ENCODE data around the gene TIPARP.
"Not testable (repeated sequence)": the region's sequence is repeated elsewhere in the genome, so short reads cannot be mapped to it uniquely, and the experiment has no call there.

TIPARP gene

DNA sequence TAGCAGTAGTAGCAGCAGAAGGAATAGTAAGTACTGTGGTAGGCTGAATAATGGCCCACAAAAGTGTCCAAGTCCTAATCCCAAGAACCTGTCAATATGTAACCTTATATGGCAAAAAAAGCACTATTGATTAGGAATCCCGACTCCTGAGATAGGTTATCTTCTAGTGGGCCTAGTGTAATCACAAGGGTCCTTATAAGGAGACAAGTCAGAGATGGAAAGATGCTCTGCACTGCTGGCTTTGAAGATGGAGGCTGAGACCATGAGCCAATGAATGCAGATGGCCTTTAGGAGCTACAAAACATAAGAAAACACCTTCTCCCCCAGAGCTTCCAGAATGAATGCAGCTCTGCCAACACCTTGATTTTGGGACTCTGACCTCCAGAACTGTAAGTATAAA is 36.0 kb downstream of the TIPARP start:
- no peak for DNase-seq (ENCODE audit: low read depth, low spot score)

DNA sequence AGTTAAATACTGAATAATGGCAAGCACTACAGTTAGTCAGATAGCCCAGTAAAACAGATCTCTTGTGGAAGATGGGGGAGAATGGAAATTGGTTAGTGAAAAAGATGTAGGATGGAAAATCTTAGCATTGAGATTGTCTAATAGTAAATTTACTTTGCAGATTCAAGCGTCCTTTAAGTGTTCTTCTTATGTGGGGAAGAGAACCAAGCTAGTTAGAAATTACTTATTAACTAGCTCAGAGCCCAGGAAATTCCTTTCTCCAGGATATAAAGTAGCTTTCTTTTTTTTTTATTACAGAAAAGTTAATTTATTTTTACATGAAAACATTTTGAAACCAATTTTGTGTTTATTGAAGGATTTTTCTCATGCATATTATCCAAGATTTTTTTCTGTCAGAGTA is 36.7 kb downstream of the TIPARP start:
- DNase-seq (ENCODE audit: low read depth, low spot score): no peak

DNA sequence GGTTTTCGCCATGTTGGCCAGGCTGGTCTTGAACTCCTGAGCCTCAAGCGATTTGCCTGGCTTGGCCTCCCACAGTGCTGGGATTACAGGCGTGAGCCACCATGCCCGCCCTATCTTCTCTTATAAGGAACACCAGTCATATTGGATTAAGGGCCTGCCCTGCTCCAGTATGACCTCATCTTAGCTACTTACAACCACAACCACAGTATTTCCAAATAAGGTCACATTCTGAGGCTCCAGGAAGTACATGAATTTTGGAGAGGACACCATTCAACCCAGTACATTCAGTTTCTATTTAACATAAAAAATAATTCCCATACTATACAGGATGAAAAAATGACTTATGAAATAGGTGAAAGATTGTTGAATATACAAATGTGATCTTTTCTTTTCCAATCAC is 37.6 kb downstream of the TIPARP start:
- DNase-seq (ENCODE audit: low read depth, low spot score): not testable (repeated sequence)

DNA sequence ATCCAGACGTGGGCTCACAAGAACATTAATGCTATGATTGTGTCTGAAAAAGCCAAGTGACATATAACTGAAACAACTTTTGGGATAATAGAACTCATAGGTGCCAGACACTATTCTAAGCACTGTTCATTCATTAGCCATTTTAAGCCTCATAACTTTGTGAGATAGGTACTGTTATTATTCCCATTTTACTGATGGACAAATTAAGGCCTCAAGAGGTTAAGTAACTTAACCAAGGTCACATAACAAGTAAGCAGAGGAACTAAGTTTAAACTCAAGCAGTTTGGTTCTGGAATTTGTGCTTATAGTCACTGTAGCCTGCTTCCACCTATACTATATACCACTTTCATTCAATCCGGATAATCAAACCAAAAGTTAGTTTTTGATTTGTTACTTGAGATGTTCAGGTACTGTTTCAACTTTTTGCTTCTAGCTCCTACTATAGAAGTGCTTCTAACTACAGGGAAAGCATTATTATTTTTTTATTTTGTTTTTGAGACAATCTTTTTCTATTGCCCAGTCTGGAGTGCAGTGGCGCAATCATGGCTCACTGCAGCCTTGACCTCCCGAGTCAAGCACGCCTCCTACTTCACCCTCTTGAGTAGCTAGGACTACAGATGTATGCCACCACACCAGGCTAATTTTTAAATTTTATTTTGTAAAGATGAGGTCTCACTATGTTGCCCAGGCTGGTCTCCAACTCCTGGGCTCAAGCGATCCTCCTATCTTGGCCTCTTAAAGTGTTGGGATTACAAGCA is 41.9 kb downstream of the TIPARP start:
- no peak for DNase-seq (ENCODE audit: low read depth, low spot score)

DNA sequence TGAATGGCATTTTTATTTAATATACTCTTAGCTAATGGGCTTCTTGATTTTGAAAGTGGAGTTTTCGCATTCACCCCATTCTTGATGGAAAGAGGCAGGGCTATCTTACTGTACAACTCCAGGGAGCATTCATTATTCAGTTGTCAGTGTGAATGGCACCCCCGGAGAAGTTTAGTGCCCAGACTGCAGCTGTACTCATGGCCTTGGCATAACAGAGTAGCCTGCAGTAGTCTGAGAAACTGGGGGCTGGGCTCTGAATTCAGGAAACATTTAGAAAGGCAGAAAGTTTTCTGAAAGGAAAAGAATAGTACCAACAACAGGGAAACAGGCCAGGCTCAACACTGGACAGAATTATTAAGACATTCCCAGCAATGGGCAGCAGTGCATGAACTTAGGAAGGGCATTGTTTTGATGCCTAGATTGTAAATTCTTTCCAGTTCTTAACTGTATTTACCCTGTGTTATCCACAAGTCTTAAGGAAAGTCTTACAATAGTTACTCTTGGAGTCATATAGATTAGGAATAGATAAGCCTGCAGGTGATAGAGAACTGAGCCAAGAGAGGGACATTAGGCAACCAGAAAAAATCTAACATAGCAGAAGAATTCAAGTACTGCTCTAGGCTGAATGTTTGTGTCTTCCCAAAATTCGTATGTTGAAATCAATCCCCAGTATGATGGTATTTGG is 44.4 kb downstream of the TIPARP start:
- no peak for DNase-seq (ENCODE audit: low read depth, low spot score)

DNA sequence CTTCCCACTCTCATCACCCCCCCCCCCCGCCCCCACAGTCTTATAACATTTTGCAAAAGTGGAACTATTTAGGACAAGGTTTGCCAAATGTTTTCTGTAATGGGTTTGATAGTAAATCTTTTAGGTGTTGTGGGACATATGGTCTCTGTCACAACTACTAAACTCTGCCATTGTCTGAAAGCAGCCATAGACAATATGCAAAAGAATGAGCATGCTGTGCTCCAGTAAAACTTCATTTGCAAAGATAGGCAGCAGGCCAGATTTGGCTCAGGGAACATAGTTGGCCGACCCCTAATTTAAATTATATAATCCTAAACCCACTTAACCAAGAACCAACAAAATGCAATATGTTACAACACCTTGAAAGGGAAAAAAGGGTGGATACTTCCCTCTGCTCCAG is 46.4 kb downstream of the TIPARP start:
- no peak for DNase-seq (ENCODE audit: low read depth, low spot score)

DNA sequence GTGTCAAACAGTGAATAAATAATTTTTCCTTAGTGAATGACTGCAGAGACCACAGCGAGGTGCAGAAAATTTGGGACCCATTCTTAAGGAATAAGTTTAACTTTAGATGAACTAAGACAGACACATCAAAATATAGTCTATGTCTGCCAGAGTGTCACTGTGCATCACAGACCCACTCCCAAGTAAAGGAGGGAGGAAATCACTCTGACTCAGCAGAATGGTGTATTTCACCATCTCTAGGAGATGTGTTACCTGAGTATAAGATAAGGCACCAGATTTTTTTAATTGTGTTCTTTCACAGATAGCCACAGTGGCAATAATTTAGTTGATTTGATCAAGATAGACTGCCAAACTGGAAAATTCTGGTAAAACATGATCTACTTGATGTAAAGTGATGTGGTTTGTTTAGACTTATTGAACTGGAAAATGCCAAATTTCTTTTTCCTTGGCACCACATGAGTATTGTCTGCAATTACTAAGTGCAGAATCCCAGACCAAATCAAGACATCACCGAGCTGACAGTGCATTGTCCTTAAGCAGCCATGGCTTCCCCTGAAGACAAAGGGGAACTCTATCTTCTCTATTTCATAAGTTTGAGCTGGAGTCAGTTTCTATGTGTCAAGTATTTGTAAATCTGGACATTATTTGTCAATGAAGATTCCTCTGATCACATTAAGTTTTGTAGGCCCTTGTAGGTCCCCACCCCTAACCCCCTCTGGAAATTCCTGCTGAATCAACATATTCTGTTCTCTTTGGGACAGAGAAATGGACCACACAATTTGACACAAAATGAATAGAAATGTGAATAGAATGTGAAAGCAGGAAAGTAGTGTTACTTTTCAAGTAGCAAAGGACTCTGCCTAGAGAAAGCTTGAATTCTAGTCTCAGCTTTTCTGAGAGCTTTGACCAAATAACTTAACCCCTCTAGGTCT is 47.6 kb downstream of the TIPARP start:
- DNase-seq (ENCODE audit: low read depth, low spot score): no peak

DNA sequence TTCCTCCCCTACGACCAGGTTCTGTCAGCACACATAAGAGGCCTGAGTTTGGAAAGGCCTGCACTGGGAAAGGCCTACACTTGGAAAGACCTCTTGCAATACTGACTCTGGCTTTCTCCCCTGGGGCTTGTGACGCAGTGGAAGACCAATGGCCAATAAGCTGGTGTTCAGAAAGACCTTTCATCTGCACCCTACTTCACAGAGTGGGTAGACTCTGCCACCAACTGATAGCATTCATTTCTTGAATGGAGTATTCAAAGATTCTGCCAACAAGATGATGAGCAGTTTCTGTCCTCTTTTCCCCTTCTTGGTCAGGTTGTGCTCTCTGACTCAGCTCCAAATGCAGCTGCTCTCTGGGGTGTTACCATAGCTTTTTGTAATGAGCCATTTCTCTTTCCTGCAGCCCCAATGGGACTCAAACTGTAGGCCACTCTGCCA is 48.8 kb downstream of the TIPARP start:
- no peak for DNase-seq (ENCODE audit: low read depth, low spot score)

DNA sequence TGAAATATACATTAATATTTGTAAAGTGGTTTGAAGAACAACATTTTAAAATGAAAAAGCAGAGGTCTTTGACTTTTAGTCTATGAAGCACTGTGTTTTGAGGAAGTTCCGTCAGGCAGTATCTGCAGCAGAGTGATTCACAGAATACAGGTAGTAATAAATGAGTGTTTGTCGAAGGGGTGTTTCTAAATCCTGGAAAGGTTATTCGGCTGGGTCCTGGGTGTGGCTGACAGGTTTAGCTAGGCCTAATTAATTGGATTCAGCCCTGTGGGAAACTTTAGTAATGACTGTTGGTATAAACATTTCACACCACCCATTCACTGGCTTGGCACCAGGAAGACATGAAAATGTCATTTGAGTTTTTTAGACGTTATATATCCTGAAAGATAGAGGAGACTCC is 51.3 kb downstream of the TIPARP start:
- DNase-seq (ENCODE audit: low read depth, low spot score): no peak

DNA sequence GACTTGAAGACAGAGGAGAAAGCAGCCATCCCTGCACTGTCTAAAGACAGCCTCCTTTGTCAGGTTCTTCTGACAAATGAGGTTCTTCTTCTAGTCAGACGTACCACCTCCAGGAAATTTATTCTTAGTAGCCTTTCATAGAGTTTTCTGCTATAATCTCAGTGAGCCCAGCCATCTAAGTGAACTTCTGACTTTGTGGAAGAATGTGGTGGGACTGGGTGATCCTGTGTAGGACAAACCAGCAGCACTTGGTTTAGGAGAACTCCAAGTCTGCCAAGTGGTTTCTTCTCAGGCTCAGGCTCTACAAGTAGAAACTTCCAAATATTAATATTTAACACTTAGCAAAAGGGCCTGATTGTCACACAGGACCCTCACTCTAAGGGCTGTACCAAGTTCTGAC is 52.1 kb downstream of the TIPARP start:
- no peak for DNase-seq (ENCODE audit: low read depth, low spot score)

DNA sequence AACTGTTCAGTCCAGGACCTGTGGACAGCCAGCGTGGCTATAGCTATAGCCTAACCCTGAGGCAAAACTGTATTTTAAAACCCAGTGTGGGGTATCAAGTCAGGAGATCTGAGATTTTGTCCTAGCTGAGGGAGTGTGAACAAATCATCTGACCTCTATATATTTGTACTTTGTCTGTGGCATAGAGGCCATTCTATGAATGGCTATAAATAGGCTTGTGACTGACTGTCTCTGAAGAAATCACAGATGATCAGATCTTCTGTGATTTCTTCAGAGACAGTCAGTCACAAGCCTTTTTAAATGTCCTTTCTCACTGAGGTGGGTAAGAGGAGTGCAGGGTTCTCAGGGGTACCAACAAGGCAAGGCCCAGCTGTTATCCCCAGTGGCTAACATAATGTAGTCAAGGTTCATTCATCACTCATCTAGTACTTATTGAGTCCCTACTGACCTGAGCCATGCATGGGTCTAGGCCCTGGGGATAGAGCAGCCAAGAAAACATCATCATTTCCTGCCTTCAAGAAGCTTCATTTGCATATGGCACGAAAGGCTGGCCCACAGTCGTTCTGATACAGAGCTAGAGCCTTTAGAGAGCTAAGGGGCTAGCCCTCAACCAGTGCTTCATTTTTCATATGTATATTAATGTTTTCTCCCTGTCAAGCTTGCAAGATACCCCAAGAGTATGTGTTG is 53.3 kb downstream of the TIPARP start:
- no peak for DNase-seq (ENCODE audit: low read depth, low spot score)

DNA sequence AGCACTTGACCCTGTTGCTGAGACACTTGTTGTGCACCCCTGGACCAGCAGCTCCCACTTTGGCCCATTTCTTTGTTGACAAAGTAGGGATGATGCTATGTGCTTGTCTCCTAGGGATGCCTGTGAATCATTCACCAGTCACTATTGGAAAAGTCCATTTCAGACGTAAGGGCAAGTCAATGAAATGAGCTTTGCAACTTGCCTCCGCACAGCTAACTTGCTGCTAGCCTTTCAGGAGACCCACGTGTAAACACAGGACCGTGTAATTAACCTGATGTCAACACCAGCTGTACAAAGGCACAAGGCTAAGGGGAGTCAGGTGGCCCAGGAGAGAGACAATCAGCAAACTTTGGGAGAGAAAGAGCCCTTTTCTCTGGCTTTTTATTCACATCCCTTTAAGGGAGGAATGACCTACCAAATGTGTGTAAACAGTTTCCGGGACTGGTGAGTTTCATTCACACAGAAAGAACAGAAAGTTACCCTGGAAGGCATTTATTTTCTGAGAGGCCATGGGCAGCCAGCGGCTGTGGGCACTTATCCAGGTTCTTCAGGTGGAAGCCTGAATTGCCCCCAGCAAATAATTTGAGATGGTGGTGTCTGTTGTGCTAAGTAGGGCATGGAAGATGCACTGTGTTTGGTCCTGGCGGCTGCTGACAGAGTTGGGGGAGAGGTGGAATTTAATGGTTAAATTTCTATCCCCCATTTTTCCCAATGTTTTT is 54.0 kb downstream of the TIPARP start:
- DNase-seq (ENCODE audit: low read depth, low spot score): no peak

DNA sequence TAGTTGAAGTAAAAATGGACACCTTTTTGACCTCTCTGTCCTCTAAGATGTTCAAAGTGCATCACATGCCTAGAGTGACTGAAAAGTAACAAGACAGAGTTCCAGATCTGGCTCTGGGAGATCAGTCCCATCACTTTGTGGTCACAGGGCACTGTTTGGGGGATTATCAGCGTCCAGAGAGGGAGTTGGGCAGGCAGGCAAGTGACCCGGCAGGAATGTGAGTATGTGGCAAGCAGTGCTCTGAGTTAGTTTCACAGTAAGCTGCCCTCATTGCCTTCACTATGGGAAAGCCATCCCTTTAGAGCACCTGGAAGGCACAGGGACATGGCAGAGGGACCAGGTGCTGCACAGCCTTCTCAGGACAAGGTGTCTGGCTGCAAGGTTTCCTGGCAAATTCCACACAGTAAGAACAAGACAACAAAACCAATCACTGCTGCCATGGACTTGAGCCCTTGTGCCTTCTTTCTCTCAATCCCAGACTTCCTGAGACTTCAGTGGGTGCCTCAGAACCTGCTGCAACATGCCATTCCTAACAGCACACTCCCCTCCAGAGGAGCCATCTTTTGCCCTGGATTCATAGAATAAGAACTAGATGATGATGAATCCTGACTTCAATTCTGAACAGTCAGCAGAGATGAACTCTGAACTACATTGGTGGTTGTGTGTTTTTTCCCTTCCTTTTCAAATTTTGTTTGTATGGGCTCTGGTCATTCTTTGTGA is 55.2 kb downstream of the TIPARP start:
- DNase-seq (ENCODE audit: low read depth, low spot score): no peak

DNA sequence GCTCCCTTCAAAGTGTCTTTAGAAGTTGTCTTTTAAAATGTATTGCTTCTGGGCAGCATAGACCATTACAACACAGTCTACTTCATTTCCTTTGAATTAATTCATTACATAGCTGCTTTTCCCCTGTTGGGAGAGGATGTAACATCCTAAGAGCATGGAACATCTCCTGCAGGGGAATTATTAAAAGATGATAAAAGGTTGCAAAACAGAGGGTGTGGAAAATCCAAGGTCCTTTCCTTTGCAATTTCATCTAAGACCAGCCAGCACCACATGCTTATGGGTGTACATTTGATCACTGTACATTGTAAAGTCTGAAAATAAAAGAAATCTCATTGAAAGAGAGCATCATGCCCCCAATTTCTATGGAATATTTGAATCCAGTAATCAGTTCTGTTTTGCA is 57.4 kb downstream of the TIPARP start:
- no peak for DNase-seq (ENCODE audit: low read depth, low spot score)

DNA sequence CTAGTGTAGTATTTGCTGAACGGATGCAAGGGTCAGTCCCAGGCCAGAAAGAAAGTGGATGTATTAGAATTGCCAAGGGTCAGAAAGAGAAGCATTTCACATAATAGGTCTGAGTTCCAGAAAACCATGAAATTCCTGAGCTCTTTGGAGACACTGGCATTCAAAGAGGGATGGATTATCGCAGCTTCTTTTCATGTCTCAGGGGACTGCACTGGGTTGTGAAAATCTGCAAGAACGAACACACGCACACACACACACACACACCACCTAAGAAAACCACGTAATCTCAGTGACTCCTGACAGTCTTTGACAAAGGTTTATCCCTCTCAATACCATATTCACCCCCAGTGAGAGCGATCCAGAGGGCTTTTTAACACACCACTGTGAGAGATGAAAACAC is 57.9 kb downstream of the TIPARP start:
- no peak for DNase-seq (ENCODE audit: low read depth, low spot score)

DNA sequence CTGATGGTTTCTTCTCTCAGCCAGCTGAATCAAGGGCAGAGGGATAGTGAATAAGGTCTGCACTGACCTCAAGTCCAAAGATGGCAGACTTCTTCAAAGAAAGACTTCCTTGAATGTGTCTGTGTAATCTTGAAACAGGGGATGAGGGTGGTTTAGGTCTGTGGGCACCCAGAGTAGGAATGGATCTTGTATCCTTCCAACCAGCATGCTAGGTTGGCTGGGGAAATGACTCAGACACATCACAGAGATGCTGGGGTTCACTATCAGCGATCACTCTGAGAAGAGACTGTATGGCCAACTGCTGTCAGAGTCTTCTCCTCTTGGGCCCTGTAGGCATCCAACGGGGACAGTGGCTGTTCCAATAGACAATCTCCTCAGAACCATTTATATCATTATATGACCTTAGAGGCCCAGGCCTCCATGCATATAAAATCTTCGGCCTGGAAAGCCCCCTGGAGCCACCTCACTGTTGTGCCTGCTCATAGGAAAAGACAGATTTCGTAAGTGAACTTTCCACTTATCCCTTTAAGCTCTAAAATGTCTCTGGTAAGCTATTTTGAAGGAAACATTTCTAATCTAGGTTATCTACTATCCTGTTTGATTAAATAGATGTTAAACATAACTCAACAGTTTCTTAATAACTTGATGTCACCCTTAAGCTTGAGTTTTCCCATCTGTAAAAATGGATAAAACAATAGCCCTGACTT is 58.5 kb downstream of the TIPARP start:
- no peak for DNase-seq (ENCODE audit: low read depth, low spot score)

DNA sequence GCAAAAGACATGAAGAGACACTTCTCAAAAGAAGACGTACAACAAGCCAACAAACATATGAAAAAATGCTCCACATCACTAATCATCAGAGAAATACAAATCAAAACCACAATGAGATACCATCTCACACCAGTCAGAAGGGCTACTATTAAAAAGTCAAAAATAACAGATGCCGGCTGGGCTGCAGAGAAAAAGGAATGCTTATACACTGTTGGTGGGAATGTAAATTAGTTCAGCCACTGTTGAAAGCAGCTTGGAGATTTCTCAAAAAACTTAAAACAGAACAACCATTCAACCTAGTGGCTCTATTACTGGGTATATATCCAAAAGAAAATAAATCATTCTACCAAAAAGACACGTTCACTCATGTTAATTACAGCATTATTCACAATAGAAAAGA is 60.3 kb downstream of the TIPARP start:
- DNase-seq (ENCODE audit: low read depth, low spot score): not testable (repeated sequence)

DNA sequence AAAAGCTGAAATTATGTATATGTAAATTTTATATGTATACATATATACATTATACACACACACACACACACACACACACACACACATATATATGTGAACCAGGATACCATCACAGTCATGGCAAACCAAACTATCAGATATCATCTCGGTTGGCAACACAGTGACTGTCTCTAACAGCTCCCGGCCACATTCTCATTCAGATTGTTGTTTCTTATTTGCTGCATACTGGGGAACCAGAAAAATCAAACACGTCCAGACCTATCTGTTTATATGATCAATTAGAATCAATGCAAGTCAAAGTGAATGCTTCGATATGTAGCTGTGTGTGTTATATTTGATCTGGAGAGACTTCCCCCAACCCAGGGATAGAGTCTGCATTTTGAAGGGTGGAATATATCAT is 61.1 kb downstream of the TIPARP start:
- DNase-seq (ENCODE audit: low read depth, low spot score): no peak

DNA sequence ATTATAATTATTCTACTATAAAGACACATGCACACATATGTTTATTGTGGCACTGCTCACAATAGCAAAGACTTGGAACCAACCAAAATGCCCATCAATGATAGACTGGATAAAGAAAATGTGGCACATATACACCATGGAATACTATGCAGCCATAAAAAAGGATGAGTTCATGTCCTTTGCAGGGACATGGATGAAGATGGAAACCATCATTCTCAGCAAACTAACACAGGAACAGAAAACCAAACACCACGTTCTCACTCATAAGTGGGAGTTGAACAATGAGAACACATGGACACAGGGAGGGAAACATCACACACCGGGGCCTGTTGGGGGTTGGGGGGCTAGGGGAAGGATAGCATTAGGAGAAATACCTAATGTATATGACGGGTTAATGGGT is 62.7 kb downstream of the TIPARP start:
- not testable (repeated sequence) for DNase-seq (ENCODE audit: low read depth, low spot score)

DNA sequence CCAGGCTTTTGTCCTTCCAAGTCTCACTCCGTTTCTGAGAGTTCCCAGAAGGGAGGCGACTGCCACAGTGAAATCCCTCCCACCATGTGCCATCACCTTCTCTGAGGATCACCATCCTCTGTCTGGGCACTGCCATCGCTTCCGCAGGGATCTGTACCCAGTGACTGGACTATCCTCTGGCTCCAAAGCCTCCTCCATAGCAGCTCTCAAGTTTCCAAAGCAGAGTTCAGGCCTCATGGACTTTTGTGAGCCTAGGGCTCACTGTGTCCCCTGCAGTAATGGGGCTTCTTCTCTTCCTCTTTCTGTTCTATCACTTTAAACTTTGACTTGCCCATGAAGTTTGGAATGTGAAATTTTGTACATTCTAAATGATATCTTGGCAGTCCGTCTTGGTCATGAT is 63.9 kb downstream of the TIPARP start:
- DNase-seq (ENCODE audit: low read depth, low spot score): no peak
